B cell (primary cell): ENCODE measurements around the gene ELK3.

Experiments
- EZH2 ChIP-seq: IDR thresholded peaks from 2 replicates; pipeline ENCODE4 v1.6.1; 2012; ENCODE audit warnings: borderline replicate concordance, low read depth, mild to moderate bottlenecking, moderate library complexity, low read length; ENCODE audit not compliant: insufficient read depth, poor library complexity, severe bottlenecking
- TF ChIP-seq, protein P1 (sequence below): fragments of 200-600 bp; IDR thresholded peaks from one replicate; pipeline ENCODE4 v1.8.0; 2022; ENCODE audit warnings: antibody characterized with exemption, mild to moderate bottlenecking

DNA sequence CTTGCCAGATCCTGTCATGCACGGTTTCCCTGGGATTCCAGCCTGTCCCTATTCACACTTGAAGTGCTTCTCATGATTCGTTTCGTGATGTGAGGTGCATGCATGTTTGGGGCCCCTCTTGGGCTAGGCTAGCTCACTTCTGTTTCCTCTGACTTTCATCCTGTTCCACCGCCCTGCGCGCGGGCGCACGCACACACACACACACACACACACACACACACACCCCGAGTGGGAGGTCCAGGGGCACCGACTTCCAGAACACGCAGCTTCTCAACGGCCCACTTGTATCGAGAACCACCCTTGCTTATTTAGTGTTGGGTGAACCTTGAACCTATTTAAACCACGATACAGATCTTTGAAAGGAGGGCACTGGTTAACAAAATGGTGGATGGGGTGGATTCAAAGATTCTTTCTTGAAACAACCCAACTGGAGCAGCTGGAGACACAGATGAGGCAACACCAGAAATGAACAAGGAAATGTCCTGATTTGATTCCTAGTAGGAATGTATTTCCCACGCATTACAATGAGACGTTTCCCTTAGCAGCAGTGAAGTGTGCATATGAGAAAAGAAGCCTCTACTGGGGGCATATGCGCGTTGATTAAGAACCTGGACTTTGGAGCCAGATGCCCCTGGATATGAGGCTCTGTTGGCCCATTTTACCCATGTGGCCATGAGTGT, 16.3 kb downstream of the ELK3 start:
- TF ChIP-seq, protein P1, sequence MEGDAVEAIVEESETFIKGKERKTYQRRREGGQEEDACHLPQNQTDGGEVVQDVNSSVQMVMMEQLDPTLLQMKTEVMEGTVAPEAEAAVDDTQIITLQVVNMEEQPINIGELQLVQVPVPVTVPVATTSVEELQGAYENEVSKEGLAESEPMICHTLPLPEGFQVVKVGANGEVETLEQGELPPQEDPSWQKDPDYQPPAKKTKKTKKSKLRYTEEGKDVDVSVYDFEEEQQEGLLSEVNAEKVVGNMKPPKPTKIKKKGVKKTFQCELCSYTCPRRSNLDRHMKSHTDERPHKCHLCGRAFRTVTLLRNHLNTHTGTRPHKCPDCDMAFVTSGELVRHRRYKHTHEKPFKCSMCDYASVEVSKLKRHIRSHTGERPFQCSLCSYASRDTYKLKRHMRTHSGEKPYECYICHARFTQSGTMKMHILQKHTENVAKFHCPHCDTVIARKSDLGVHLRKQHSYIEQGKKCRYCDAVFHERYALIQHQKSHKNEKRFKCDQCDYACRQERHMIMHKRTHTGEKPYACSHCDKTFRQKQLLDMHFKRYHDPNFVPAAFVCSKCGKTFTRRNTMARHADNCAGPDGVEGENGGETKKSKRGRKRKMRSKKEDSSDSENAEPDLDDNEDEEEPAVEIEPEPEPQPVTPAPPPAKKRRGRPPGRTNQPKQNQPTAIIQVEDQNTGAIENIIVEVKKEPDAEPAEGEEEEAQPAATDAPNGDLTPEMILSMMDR, result no peak
- no peak for TF ChIP-seq EZH2
